A673 (cell line): ENCODE data around the gene HBD. TPM values are rescaled to one million over a fixed set of nuclear protein-coding genes. Genes with fewer than 3 reads are reported as not detected.

Source experiments
- BruUV-seq: library from RNA; stranded (reverse); fragments of 400-500 nt; replicated peaks from 2 replicates; lab custom pipeline; 2021; lab: Mats Ljungman, UMichigan
- CTCF ChIA-PET: fragments of 300-600 bp; sonication (Branson Sonifier 250); formaldehyde crosslinking; loops from one replicate; lab custom pipeline; 2022; ENCODE audit warnings: antibody characterized with exemption; lab: Charles Lee
- POLR2A ChIA-PET: fragments of 300-600 bp; sonication (Branson Sonifier 250); formaldehyde crosslinking; loops from one replicate; lab custom pipeline; 2022; ENCODE audit warnings: antibody characterized with exemption; ENCODE audit not compliant: low non-redundant PET; lab: Charles Lee
- DNase-seq: peaks from one replicate; pipeline ENCODE4 v3.0.0-alpha.2; 2015; ENCODE audit warnings: low spot score
- H3K27ac ChIP-seq: fragments of 200-600 bp; sonication (generic); 2 replicates; pipeline ENCODE4 v1.5.1; 2016; ENCODE audit warnings: mixed run types, low read depth, mild to moderate bottlenecking, mixed read lengths, antibody characterized with exemption, low read length; ENCODE audit not compliant: poor library complexity, severe bottlenecking
- H3K27me3 ChIP-seq: fragments of 200-600 bp; sonication (generic); replicated peaks from 2 replicates; pipeline ENCODE4 v1.6.1; 2017; ENCODE audit warnings: mixed run types, low read depth, mild to moderate bottlenecking, mixed read lengths, antibody characterized with exemption, low read length; ENCODE audit not compliant: insufficient read depth, poor library complexity
- H3K36me3 ChIP-seq: fragments of 200-600 bp; sonication (generic); 2 replicates; pipeline ENCODE4 v1.6.1; 2016; ENCODE audit warnings: mixed run types, mild to moderate bottlenecking, mixed read lengths, antibody characterized with exemption, low read length; ENCODE audit not compliant: insufficient read depth, poor library complexity, severe bottlenecking
- H3K4me1 ChIP-seq: fragments of 200-600 bp; sonication (generic); 2 replicates; pipeline ENCODE4 v1.6.1; 2017; ENCODE audit warnings: mixed run types, mild to moderate bottlenecking, mixed read lengths, antibody characterized with exemption, low read length; ENCODE audit not compliant: insufficient read depth, poor library complexity, severe bottlenecking
- H3K4me3 ChIP-seq: fragments of 200-600 bp; sonication (generic); 2 replicates; pipeline ENCODE4 v1.5.1; 2016; ENCODE audit warnings: low read depth, mixed run types, mild to moderate bottlenecking, mixed read lengths, low read length; ENCODE audit not compliant: poor library complexity, severe bottlenecking
- H3K9me3 ChIP-seq: fragments of 200-600 bp; sonication (generic); 2 replicates; pipeline ENCODE4 v1.6.1; 2016; ENCODE audit warnings: mixed run types, low read depth, mild to moderate bottlenecking, mixed read lengths, antibody characterized with exemption, low read length; ENCODE audit not compliant: poor library complexity, severe bottlenecking
- CTCF ChIP-seq: fragments of 300-800, 200-600 bp; sonication (generic); conservative IDR thresholded peaks from 2 replicates; pipeline ENCODE4 v1.5.1; 2017; ENCODE audit warnings: low read depth, mild to moderate bottlenecking, antibody characterized with exemption, low read length, moderate library complexity, mixed read lengths
- EZH2 ChIP-seq: fragments of 200-600 bp; sonication (generic); IDR thresholded peaks from 2 replicates; pipeline ENCODE4 v1.6.1; 2017; ENCODE audit warnings: borderline replicate concordance, low read depth, mild to moderate bottlenecking, mixed read lengths, antibody characterized with exemption, low read length; ENCODE audit not compliant: poor library complexity, severe bottlenecking
- intact Hi-C: fragments of 100-400 bp; cut with micrococcal nuclease; formaldehyde crosslinking; loops from one replicate; pipeline ENCODE4 v1.10.0; 2022; ENCODE audit not compliant: unreplicated experiment
- total RNA-seq: library from RNA; stranded (reverse); gene quantifications from 2 replicates; pipeline ENCODE4 v1.2.3, GENCODE V29; 2021

Gene HBD
- total RNA-seq, 1 experiment from 2014 or later = not detected

DNA sequence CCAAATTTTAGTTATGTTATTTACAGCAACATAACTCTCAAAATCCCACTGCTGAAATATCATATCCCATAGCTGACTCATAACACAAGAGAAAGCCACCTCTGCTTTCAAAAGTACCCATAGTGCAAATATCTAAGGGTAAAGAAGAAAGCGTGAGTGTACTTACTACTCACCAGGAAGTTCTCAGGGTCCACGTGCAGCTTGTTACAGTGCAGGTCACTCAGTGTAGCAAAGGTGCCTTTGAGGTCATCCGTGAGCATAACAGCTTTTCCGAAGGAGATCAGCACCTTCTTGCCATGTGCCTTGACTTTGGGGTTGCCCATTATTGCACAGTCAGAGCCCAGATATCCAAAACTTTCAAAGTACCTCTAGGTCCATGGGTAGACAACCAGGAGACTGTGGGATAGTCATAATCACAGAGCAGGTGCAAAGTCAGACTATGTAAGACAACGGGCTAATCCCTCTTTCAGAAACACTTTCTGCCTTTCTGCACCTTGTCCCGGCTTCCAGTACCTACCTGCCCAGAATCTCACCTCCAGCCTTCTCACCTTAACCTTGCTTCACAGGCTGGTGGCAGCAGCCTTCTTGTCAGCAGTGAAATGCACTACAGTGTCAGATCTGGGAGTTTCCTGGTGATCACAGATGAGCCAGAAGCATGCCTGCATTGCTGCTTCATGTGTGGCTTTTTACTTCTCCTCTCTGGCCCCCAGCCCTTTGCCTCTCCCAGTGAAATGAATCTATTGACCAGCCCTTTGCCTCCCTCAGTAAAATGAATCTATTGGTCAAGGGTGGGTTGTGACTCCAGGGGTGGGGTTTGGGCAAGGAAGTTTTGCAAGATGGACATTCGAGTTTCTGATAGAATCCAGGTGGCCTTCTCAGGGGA is 8.9 kb upstream of the HBD start:
- ChIA-PET CTCF (no interaction called here), POLR2A (no interaction called here)
- DNase-seq = no peak
- no peak for TF ChIP-seq CTCF
- no peak for TF ChIP-seq EZH2
- Histone ChIP-seq H3K27ac (no peak overlapping the region), H3K9me3 (no peaks in the 10 kb centered on the region), H3K27me3 (no peaks in the 10 kb centered on the region), H3K4me1 (no peaks in the 10 kb centered on the region), H3K4me3 (no peak overlapping the region), H3K36me3 (no peaks in the 10 kb centered on the region)
- no TSS peak for BruUV-seq
- intact Hi-C loops = no loop called here

GRCh38 chr11:5242208-5242607 is 7.9 kb upstream of the HBD start:
- no TSS peak for BruUV-seq
- ChIA-PET CTCF (no interaction called here), POLR2A (no interaction called here)
- no peak overlapping the region for H3K27ac ChIP-seq
- no peak for TF ChIP-seq CTCF
- TF ChIP-seq EZH2 = no peak
- no peaks in the 10 kb centered on the region for H3K27me3 ChIP-seq
- H3K36me3 ChIP-seq = no peaks in the 10 kb centered on the region
- intact Hi-C loops = no loop called here
- H3K4me3 ChIP-seq = no peak overlapping the region
- H3K4me1 ChIP-seq = no peaks in the 10 kb centered on the region
- H3K9me3 ChIP-seq = no peaks in the 10 kb centered on the region
- no peak for DNase-seq

DNA sequence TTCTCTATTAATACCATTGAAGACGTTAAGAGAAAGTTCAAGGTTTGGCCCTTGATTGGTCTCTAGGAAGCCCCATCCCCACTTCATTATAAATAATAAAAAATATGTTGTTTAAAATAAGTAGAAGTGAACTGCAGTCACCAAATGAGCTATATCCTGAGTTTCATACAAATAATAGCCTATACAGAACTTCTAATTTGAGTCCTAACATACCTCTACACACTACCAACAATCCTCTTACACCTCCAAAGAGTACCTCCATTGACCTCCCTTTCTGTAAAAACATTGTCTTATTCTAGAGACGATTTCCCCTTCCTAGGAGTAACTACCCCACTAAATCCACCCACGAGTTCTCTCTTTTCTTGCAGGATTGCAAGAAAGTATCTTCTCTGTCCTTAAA is 7.2 kb upstream of the HBD start:
- Histone ChIP-seq H3K27me3 (no peaks in the 10 kb centered on the region), H3K9me3 (no peaks in the 10 kb centered on the region), H3K4me1 (no peaks in the 10 kb centered on the region), H3K27ac (no peak overlapping the region), H3K36me3 (no peaks in the 10 kb centered on the region), H3K4me3 (no peak overlapping the region)
- DNase-seq = no peak
- TF ChIP-seq EZH2 (no peak), CTCF (no peak)
- intact Hi-C loops = no loop called here
- BruUV-seq = no TSS peak
- CTCF ChIA-PET = no interaction called here
- POLR2A ChIA-PET = no interaction called here
